Mucosa of descending colon (tissue), 3 donors: Measurements from ENCODE around the gene STAMBPL1. TPM values are rescaled to one million over a fixed set of nuclear protein-coding genes. Genes with fewer than 3 reads are reported as not detected.
A peak's percentile ranks its signal among the peaks of the same experiment; 100 is the strongest.

Experiments
- ATAC-seq: fragments of 200-7000 bp; cut with Tn5 transposase; one replicate; pipeline ENCODE4 v1.9.1; 2020; ENCODE audit warnings: mild to moderate bottlenecking, moderate library complexity
- DNase-seq, 3 donors: peaks; one replicate each; pipeline ENCODE4 v3.0.0-alpha.2; 2020
- H3K36me3 ChIP-seq: fragments of 200-600 bp; one replicate; pipeline ENCODE4 v1.8.0; 2021; ENCODE audit warnings: low read depth, mild to moderate bottlenecking
- H3K4me1 ChIP-seq: fragments of 200-600 bp; one replicate; pipeline ENCODE4 v1.8.0; 2021; ENCODE audit warnings: low read depth, mild to moderate bottlenecking
- H3K4me3 ChIP-seq: fragments of 200-600 bp; one replicate; pipeline ENCODE4 v1.8.0; 2021; ENCODE audit warnings: mild to moderate bottlenecking
- H3K9me3 ChIP-seq: fragments of 200-600 bp; one replicate; pipeline ENCODE4 v1.8.0; 2021; ENCODE audit warnings: mild to moderate bottlenecking
- intact Hi-C, 2 donors: fragments of 100-400 bp; cut with DNase I in 1 of 2; cut with micrococcal nuclease in 1 of 2; formaldehyde crosslinking; loops; one replicate each; pipeline versions ENCODE4 v1.11.0 to v1.11.1; 2022; cut with DNase I, micrococcal nuclease
- total RNA-seq, 3 donors: library from RNA; stranded (reverse); fragmentation: NEBNext Ultra II Directional in 2 of 3; extraction: Animal tissue kit (Norgen Biotek cat#: 25700) in 2 of 3; gene quantifications; one replicate each; pipeline versions ENCODE4 v1.2.1 to v1.2.4, GENCODE V29; 2021 to 2023
- TF ChIP-seq, protein P1 (sequence below): fragments of 200-600 bp; IDR thresholded peaks from one replicate; pipeline ENCODE4 v1.8.0; 2022; ENCODE audit warnings: antibody characterized with exemption, mild to moderate bottlenecking
- donor health status: DM: no; HTN: no; CAD: no; lungs with moderate emphysema.
- donor health status: DM: no; HTN: no; CAD: no.
- donor health status: DM: no; HTN: yes; CAD: no.

STAMBPL1 gene
- total RNA-seq, 3 donors from 2014 or later, result 19.2 to 44.2 (median 20.0) TPM

DNA sequence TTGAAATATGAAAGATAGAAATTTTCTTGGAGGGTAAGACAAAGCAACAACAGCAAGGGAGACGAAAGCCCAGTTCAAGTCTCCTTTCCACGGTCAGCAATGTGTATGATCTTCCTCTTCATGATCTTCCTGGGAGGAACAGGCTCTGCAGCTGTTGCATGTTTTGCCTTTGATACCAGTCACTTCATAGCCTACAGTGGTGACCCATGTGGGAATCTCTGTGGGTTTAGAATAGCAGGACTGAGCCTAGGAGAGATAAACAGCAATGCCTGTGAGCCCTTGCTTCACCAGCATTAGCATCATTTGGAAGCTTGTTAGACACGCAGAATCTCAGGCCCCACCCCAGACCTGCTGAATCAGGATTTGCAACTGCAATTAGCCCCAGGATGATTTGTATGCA lies 31.8 kb downstream of the STAMBPL1 start:
- no peaks in the 10 kb centered on the region for H3K36me3 ChIP-seq
- no peaks in the 10 kb centered on the region for H3K4me1 ChIP-seq
- H3K4me3 ChIP-seq, result no peak overlapping the region
- intact Hi-C loops, result no loop called here
- DNase-seq, result no peak
- TF ChIP-seq, protein P1, sequence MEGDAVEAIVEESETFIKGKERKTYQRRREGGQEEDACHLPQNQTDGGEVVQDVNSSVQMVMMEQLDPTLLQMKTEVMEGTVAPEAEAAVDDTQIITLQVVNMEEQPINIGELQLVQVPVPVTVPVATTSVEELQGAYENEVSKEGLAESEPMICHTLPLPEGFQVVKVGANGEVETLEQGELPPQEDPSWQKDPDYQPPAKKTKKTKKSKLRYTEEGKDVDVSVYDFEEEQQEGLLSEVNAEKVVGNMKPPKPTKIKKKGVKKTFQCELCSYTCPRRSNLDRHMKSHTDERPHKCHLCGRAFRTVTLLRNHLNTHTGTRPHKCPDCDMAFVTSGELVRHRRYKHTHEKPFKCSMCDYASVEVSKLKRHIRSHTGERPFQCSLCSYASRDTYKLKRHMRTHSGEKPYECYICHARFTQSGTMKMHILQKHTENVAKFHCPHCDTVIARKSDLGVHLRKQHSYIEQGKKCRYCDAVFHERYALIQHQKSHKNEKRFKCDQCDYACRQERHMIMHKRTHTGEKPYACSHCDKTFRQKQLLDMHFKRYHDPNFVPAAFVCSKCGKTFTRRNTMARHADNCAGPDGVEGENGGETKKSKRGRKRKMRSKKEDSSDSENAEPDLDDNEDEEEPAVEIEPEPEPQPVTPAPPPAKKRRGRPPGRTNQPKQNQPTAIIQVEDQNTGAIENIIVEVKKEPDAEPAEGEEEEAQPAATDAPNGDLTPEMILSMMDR, result no peak
- no peaks in the 10 kb centered on the region for H3K9me3 ChIP-seq
- no peak for ATAC-seq

DNA sequence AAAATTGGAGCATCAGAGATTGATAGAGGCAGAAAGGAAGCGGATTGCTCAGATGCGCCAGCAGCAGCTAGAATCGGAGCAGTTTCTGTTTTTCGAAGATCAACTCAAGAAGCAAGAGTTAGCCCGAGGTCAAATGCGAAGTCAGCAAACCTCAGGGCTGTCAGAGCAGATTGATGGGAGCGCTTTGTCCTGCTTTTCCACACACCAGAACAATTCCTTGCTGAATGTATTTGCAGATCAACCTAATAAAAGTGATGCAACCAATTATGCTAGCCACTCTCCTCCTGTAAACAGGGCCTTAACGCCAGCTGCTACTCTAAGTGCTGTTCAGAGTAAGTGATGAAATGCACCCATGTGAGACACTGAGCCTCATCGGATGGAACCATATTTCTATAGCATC lies 33.1 kb downstream of the STAMBPL1 start:
- Histone ChIP-seq H3K9me3 (no peaks in the 10 kb centered on the region), H3K4me3 (no peak overlapping the region), H3K36me3 (no peaks in the 10 kb centered on the region), H3K4me1 (no peaks in the 10 kb centered on the region)
- intact Hi-C loops, result no loop called here
- TF ChIP-seq, protein P1, result no peak
- DNase-seq (no peak), ATAC-seq (peak; percentile 65)

DNA sequence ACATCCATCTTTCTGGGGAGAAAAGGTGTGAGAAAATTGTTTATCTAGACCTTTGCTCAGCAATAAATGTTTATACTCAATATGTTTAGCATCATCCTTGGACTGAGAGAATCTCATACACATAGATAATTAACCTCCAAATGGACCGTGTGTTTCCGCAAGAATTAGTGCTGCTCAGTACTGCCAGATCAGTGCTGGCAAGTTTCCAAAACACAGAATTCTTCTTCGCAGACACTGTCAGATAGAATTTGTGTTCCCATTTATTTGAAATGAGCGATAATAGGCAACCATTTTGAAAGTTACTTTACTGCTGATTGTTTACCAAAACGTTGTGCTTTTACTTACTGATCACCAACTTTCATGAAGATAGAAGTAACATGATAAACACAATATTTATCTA lies 33.7 kb downstream of the STAMBPL1 start:
- Histone ChIP-seq H3K4me3 (no peak overlapping the region), H3K9me3 (no peaks in the 10 kb centered on the region), H3K4me1 (no peaks in the 10 kb centered on the region), H3K36me3 (no peaks in the 10 kb centered on the region)
- intact Hi-C loops, result no loop called here
- DNase-seq (no peak), ATAC-seq (no peak)
- TF ChIP-seq, protein P1, result no peak

DNA sequence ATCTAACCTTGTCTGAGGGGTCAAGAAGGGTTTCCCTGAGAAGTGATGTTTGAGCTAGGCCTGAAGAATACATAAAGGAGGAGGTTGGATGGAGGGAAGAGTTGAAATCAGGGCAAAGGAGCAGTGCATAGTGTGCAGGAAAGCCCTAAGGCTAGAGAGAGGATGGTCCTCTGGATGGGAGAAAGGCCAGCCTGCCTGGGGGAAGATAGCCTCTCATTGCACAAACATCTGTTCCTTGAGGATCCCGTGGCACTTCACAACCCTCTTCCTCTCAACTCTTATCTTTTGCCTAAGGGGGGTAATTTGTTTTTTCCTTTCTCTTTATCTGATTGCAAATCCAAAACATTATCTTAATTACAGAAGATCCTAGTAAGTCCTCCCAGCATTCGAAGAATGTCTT lies 35.7 kb downstream of the STAMBPL1 start:
- intact Hi-C loops, result no loop called here
- Histone ChIP-seq H3K4me1 (no peaks in the 10 kb centered on the region), H3K9me3 (no peaks in the 10 kb centered on the region), H3K36me3 (no peaks in the 10 kb centered on the region), H3K4me3 (no peak overlapping the region)
- TF ChIP-seq, protein P1, result no peak
- ATAC-seq (no peak), DNase-seq (no peak)

DNA sequence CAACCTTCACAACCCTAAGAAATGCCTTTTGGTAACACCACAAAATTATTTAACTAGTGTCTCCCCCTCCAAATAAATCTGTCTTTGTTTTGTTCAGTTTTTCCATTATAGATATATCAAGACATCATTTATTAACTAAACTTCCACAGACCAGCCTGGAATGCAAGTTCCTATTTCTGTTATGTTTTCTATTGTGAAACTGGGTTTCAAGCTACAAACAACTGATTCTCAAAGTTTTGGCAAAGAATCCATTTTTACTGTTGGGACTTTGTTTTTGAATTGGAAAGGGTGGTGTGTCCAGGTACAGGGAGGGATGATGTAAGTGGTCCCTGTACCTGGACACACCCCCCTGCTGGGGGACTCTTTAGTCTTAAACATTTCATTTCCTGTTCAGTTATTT lies 36.2 kb downstream of the STAMBPL1 start:
- ATAC-seq (no peak), DNase-seq (no peak)
- TF ChIP-seq, protein P1, result no peak
- Histone ChIP-seq H3K9me3 (no peaks in the 10 kb centered on the region), H3K36me3 (no peaks in the 10 kb centered on the region), H3K4me1 (no peaks in the 10 kb centered on the region), H3K4me3 (no peak overlapping the region)
- intact Hi-C loops, result no loop called here

DNA sequence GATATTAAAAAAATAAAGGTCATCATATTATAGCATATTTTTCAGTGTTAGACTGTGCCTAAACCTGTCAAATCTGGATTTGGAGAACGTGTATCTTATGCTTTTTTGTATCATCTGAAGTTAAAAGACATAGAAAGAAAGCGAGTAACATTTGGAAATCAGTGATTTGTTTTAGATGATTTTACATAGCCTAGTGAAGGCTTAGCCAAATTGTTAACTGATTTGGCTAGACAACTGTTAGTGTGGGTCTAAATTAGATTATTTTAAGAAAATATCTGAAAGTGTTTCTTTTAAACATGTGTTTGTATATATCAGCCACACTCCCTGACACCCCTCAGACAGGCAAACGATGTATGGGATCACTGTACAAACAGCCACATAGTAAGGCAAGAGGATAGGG lies 36.9 kb downstream of the STAMBPL1 start:
- Histone ChIP-seq H3K36me3 (no peaks in the 10 kb centered on the region), H3K4me3 (no peak overlapping the region), H3K9me3 (no peaks in the 10 kb centered on the region), H3K4me1 (no peaks in the 10 kb centered on the region)
- TF ChIP-seq, protein P1, result no peak
- DNase-seq (no peak), ATAC-seq (no peak)
- intact Hi-C loops, result no loop called here
